D721Med (cell line): ENCODE results near the gene SEC14L5.
"Not testable (repeated sequence)": the region's sequence is repeated elsewhere in the genome, so short reads cannot be mapped to it uniquely, and the experiment has no call there.

ENCODE experiments used
- DNase-seq: peaks from one replicate; pipeline ENCODE4 v3.0.0; 2011; ENCODE audit warnings: low spot score; ENCODE audit not compliant: insufficient read length
- FAIRE-seq: peaks from 2 replicates; lab custom pipeline; 2011; peaks lifted over from hg19 to GRCh38; lab: Jason Lieb, UNC
- TF ChIP-seq, protein P1 (sequence below): IDR thresholded peaks from 2 replicates; pipeline ENCODE4 v1.5.1; 2012; ENCODE audit warnings: mild to moderate bottlenecking, control low read depth; ENCODE audit not compliant: insufficient read depth; ENCODE audit errors: missing control alignments

Gene SEC14L5

GRCh38 chr16:5035909-5036227 lies 77.7 kb downstream of the SEC14L5 start:
- no peak for FAIRE-seq

GRCh38 chr16:5036228-5037156 lies 78.4 kb downstream of the SEC14L5 start:
- TF ChIP-seq, protein P1, sequence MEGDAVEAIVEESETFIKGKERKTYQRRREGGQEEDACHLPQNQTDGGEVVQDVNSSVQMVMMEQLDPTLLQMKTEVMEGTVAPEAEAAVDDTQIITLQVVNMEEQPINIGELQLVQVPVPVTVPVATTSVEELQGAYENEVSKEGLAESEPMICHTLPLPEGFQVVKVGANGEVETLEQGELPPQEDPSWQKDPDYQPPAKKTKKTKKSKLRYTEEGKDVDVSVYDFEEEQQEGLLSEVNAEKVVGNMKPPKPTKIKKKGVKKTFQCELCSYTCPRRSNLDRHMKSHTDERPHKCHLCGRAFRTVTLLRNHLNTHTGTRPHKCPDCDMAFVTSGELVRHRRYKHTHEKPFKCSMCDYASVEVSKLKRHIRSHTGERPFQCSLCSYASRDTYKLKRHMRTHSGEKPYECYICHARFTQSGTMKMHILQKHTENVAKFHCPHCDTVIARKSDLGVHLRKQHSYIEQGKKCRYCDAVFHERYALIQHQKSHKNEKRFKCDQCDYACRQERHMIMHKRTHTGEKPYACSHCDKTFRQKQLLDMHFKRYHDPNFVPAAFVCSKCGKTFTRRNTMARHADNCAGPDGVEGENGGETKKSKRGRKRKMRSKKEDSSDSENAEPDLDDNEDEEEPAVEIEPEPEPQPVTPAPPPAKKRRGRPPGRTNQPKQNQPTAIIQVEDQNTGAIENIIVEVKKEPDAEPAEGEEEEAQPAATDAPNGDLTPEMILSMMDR = no peak
- DNase-seq = no peak
- FAIRE-seq = no peak

More at GRCh38 chr16:5035909-5036227, 77.7 kb downstream of the SEC14L5 start:
- no peak for DNase-seq
- TF ChIP-seq, protein P1 = no peak

- DNase-seq (no peak), FAIRE-seq (no peak)
Observed at GRCh38 chr16:5040451-5040850, 82.3 kb downstream of the SEC14L5 start.

DNA sequence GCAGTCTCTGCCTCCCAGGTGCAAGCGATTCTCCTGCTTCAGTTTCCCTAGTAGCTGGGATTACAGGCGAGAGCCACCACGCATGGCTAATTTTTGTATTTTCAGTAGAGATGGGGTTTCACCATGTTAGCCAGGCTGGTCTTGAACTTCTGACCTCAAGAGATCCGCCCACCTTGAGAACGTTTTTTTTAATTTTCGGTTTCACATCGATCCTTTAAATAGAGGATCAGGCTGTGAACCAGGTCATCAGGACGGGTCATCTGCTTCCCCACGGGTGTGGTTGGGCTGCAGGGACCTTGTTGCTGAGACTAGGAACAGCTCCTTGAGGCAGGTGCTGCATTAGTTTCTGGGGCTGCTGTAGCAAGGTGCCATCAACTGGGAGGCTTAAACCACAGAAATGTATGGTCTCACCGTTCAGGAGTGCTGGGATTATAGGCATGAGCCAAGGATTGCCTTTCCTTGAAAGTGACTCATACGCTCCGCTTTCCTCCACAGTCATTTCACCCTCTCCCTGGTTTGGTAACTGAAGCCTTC lies 83.5 kb downstream of the SEC14L5 start:
- no peak for DNase-seq
- TF ChIP-seq, protein P1 = no peak
- FAIRE-seq = no peak

More at GRCh38 chr16:5040451-5040850, 82.3 kb downstream of the SEC14L5 start:
- TF ChIP-seq, protein P1 = no peak

DNA sequence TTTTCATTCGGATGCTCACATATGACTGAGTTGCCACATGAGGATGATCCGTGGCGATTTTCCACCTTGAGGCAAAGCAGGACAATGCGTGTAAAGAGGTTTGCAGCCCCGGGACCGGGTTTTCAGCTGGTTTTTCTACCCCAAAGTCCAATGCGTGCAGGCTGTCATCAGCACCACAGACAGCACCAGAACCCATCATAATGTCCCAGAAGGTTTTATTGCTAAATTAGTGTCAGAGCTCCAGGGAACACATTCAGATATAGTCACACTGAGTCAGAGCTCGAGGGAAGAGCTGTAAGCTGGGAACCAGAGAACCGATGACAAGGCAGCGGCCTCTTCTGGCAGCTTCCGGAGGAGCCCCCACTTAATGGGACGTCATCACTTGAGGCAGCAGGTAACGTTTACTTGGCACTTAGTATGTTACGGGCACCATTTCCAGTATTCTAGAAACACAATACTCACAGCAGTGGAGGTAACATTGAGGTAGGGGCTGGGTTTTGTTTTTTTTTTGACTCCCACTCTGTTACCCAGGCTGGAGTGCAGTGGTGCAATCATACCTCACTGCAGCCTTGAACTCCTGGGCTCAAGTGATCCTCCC lies 84.5 kb downstream of the SEC14L5 start:
- DNase-seq (no peak), FAIRE-seq (no peak)
- TF ChIP-seq, protein P1 = no peak

DNA sequence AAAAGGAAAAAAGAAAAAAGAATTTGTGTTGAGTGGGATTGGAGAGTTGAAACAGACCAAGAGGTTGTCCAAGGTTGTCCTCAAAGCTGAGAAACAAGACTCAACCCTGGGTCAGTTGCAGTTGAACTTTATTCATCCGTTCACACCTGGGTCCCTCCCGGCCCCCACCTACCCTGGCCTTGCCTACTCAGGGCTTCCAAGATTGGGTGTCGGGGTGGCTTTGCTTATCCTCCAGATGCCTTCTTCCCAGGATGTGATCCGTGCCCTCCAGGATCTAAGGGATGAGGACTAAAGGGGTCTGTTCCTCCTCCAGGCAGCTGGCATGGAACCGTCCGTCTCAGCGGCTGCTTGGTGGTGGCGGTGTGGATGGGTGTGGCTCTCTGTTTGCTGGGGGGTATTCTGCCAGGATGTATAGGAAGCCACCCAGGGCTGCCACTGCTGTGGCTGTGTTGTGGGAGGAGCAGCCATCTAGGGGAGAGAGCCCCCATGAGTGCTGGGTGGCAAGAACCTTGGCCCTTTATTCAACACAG lies 85.9 kb downstream of the SEC14L5 start:
- TF ChIP-seq, protein P1 = no peak
- no peak for FAIRE-seq
- DNase-seq = no peak

DNA sequence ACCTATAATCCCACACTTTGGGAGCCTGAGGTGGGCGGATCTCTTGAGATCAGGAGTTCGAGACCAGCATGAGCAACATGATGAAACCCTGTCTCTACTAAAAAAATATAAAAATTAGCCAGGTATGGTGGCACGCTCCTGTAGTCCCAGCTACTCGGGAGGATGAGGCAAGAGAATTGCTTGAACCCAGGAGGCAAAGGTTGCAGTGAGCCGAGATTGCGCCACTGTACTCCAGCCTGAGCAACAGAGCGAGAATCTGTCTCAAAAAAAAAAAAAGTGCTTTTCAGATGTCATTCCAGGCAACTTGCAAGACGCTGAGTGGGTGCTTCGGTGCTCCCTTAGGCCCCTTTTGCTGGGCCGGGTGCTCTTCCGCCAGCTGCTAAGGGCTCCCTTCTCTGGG lies 86.5 kb downstream of the SEC14L5 start:
- FAIRE-seq, DNase-seq: not testable (repeated sequence)
